ENCODE data around the gene FPGS.
"Not testable (repeated sequence)": the region's sequence is repeated elsewhere in the genome, so short reads cannot be mapped to it uniquely, and the experiment has no call there.

The FPGS gene

DNA sequence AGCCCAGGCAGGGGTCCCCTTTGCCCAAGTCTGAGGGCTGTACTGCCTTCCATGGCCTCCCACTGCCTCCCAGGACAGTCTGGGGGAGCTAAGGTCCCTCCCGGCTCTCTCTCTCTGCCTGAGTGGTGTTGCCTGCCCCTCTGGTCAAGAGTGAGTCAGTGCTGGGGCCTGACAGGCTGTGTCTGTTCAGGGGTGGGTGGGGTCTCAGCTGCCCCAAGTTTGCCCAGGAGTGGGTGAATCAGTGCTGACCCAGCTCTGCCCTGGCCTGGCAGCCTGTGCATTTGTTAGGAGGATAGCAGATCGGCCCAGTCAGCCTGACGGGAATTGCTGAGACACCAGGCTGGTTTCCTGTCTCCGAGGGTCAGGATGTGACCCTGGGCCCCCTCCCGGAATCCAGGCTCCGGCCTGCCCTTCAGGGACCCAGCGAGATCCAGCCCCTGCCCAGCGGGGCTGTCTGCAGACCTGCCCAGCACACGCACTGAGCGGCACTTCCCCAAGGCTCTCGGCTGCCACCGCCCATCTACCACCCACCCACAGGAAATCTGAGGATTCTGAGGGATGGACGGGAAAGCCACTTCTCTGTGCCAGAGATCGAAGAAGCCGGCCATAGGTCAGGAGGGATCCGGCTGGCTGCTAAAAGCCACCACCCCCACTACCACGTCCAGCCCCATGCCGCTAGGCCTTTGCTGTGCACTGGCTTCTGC lies 35.8 kb downstream of the FPGS start:
- no peak for DNase-seq (ENCODE audit: low spot score)

- no peak for DNase-seq (ENCODE audit: low spot score)
These were observed 38.6 kb downstream of the FPGS start for GRCh38 chr9:127841087-127841835.

GRCh38 chr9:127844821-127845359 lies 42.2 kb downstream of the FPGS start:
- DNase-seq (ENCODE audit: low spot score) = no peak

DNA sequence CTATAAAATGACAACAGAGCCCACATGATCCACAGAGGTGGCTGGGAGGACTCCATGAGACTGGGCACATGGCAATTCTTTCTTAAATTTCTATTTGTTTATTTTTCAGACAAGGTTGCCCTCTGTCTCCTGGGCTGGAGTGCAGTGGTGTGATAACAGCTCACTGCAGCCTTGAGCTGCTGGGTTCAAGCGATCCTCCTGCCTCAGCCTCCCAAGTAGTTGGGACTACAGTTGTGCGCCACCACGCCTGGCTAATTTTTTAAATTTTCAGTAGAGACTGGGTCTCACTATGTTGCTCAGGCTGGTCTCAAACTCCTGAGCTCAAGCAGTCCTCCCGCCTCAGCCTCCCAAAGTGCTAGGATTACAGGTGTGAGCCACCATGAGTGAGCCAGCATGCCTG lies 42.9 kb downstream of the FPGS start:
- not testable (repeated sequence) for DNase-seq (ENCODE audit: low spot score)

GRCh38 chr9:127846443-127847177 lies 43.9 kb downstream of the FPGS start:
- no peak for DNase-seq (ENCODE audit: low spot score)

GRCh38 chr9:127847178-127847510 lies 44.5 kb downstream of the FPGS start:
- DNase-seq (ENCODE audit: low spot score) = no peak

DNA sequence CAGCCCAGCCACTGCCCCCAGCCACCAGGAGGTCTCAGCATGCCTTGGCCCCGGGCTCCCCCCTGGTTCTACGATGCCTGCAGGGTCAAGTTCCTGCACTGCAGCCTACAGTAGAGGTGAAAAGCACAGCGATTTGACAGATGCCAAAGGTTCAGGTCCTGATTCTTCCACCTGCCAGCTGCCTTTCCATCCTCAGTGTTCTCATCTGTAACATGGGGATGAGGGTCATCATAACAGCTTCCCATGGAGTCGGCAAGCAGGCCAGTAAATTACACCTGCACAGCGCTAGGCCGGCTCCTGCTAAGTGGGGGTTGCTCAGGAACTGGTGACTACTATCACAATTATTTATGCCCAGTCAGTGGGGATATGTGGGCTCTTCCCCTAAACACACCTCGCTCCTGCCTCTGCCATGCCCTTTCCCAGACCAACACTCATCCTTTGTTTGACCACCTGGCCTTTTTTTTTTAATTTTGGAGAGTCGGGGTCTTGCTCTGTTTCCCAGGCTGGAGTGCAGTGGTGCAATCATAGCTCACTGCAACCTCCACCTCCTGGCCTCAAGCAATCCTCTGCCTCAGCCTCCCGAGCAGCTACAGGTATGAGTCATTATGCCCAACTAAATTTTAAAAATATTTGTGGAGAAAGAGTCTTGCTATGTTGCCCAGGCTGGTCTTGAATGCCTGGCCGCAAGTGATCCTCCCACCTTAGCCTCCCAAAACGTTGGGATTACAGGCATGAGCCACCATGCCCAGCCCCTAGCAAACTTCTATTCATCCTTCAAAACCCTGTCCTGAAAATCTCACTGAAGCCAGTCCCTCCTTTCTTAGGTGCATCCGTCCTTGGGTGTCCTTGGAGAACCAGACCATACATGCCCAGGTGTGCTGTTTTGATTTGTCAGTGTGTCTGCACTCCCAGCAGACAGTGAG lies 45.4 kb downstream of the FPGS start:
- DNase-seq (ENCODE audit: low spot score) = no peak

- DNase-seq (ENCODE audit: low spot score) = no peak
These were observed 46.2 kb downstream of the FPGS start for GRCh38 chr9:127848756-127849504.

DNA sequence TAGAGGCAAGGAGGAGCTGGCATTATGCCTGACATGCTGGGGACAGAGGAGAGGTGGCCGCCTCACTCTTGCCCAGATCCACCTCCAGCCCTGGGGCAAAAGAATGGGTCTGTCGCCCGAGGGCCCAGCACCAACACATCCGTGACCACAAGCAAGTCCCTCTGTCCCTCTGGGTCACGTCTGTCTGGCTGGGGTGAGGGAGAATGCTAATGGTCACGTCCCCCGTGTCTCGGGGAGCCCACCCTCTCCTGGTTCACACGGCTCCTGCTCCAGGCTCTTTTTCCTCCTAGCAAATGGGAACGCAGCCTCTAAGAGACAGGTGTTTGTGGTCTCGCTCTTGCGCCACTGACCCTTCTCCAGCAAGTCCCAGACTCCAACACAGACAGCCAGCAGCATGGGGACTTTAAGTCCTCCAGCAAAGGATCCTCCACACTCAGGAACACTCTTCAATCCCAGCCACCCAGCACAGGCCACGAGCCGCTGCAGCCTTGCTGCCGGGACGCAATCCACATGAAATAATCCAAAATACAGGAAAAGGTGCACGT lies 47.7 kb downstream of the FPGS start:
- no peak for DNase-seq (ENCODE audit: low spot score)

- no peak for DNase-seq (ENCODE audit: low spot score)
These were observed 50.1 kb downstream of the FPGS start for GRCh38 chr9:127852829-127853228.

GRCh38 chr9:127853312-127854183 lies 50.9 kb downstream of the FPGS start:
- no peak for DNase-seq (ENCODE audit: low spot score)

DNA sequence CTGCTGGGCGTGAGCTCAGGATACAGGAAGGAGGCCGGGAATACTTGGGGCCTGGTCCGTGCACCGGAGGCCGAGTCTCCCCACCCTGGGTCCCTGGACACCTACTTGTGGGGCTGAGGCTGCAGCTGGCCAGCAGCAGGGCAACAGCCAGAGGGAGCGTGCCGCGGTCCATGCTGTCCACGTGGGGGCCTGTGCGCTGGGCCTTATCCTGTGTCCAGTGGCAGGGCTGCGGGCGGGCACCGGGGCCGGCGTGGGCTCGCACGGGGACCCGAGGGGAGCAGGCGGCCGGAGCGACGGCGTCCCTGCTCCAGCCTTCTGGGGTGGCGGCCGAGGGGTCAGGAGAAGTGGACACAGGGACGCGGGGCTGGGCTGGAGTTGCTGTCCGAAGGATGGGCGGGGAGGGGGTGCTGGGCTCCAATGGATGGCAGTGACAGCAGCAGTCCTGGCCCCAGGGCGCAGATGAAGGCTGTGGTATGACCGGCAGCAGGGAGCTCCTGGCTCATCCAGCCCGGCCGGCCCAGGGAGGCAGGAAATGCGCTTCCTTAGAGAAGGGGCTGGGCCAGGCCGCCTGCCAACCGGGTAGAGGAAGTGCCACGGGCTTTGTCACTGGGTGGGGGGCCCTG lies 51.6 kb downstream of the FPGS start, which contains the start of gene ENG:
Gene ENG, minus strand, starts transcription at position 475 of the 623 bp plus-strand sequence. Its CDS starts 303 bp downstream, at position 172.
- no peak for DNase-seq (ENCODE audit: low spot score)

DNA sequence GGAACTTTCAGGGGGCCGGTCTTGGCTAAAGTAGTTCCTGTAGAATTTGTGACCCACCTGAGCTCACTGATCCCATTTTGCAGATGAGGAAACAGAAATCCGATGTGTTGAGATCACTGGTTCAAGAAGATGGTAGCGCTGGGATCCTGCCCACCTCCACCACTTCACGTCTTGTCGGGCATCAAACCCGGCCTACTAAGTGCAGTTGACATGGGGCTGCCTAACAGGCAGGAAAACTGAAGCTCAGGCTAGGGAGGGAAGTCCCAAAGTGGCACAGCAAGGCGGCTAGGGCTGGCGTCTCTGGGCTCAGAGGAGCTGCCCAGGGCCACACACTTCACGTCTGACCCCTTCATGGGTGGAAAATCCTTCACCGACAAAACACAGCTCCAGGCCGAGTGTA lies 52.3 kb downstream of the FPGS start:
- DNase-seq (ENCODE audit: low spot score) = no peak

DNA sequence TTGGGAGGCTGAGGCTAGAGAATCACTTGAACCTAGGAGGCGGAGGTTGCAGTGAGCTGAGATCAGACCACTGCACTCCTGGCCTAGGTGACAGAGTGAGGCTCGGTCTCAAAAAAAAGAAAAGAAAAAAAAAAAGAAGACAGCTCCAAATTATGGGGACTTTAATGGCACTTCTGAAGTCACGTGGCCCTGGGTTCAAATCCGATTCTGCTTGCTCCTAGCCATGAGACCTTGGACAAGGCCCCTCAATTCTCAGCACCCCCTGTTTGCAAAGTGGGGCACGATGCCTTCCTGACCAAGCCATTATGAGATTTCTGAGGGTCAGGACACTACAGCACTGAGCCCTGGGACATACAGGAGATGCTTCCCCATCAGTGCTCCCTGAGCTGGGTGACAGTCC lies 52.8 kb downstream of the FPGS start:
- no peak for DNase-seq (ENCODE audit: low spot score)

- no peak for DNase-seq (ENCODE audit: low spot score)
These were observed 53.5 kb downstream of the FPGS start for GRCh38 chr9:127856094-127856728.

GRCh38 chr9:127856729-127857116 lies 54.0 kb downstream of the FPGS start:
- DNase-seq (ENCODE audit: low spot score) = no peak

DNA sequence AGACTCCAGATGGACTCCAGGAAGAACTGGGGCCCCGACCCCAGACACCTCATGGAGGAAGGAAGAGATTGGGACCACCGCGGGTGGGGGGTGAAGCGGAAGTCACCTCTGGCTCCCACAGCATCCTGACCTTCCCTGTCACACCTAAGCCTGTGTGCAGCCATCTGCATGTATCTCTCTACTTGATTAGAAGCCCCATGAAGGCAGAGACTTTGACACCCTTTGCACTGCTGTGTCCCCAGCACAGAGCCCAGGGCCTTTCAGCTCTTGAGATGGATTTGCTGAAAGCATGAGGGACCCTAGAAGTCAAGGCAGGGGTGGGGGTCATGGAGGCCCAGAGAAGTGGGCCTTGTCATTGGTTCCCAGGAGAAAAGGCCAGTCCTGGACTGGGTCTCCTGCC lies 54.6 kb downstream of the FPGS start:
- DNase-seq (ENCODE audit: low spot score) = no peak

DNA sequence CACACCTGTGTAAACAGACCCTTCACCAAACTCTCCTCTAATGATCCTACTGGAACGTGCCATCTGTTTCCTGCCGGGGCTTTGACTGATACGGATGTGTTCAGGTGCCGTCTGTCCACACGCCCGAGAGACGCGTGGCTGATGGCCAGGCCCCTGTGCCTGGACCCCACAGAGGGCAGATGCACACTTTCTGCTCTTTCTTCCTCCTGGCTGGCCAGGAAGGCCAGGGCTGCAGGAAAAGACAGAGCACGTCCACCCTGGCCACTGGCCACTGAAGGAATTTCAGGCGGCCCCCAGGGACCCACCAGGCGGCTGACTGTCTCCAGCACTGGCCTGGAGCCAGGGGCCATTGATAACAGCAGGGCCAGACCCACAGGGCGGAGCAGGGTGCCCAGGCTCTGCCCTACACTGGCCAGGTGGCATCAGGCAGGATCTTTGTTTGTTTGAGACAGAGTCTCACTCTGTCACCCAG lies 55.4 kb downstream of the FPGS start:
- no peak for DNase-seq (ENCODE audit: low spot score)
